ENCODE results near the gene HDAC7. TPM values are rescaled to one million over a fixed set of nuclear protein-coding genes. Genes with fewer than 3 reads are reported as not detected.
A peak's percentile ranks its signal among the peaks of the same experiment; 100 is the strongest.

HDAC7 gene
- total and polyA plus RNA-seq, 5 experiments from 2014 or later = 10.2 to 165 (median 30.5) TPM

DNA sequence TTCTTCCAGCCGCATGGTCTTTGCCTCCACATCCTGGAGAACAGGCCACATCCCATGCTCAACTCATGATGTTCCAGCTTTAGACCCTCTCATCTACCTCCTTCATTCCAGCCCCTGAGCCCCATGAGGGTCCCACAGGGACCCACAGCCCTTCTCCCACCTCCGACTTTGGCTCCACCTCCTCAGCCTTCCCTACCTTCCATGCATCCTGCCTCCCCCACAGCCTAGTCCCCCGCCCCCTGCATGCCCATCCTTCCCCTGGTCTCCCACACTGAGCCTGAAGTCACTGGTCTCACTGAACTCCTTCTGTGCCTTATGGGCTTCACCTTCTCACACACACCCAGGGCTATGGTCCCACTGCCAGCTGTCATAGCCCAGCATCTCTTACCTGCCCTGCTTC, 70.8 kb downstream of the HDAC7 start:
- Mint-ChIP-seq H3K27ac (peak overlapping the region in 1 of 10 donors; percentile 38), H3K4me1 (peaks cover 3 to 17% (median 9%) of the 10 kb centered on the region in 4 donors), H3K4me3 (no peak overlapping the region), H3K9me3 (no peaks in the 10 kb centered on the region), H3K36me3 (no peaks in the 10 kb centered on the region), H3K27me3 (peaks cover 0 to 4% (median 0%) of the 10 kb centered on the region in 5 donors)
- POLR2A ChIA-PET = no interaction called here
- no peak for DNase-seq
- ATAC-seq = no peak

- H3K27ac Mint-ChIP-seq = no peak overlapping the region
- POLR2A ChIA-PET = interaction anchor here (1.2 kb wide), 1 partner anchor 10 kb away, joined by 3 read pairs; the partner anchor contains the start of gene RAPGEF3
- DNase-seq (no peak), ATAC-seq (no peak)
- H3K9me3 Mint-ChIP-seq = no peaks in the 10 kb centered on the region
- peaks cover 7 to 17% (median 12%) of the 10 kb centered on the region in 4 donors for H3K4me1 Mint-ChIP-seq
- H3K27me3 Mint-ChIP-seq = peaks cover 0 to 4% (median 0%) of the 10 kb centered on the region in 5 donors
- H3K36me3 Mint-ChIP-seq = no peaks in the 10 kb centered on the region
- no peak overlapping the region for H3K4me3 Mint-ChIP-seq
Observed at GRCh38 chr12:47748507-47748828, 71.2 kb downstream of the HDAC7 start.

DNA sequence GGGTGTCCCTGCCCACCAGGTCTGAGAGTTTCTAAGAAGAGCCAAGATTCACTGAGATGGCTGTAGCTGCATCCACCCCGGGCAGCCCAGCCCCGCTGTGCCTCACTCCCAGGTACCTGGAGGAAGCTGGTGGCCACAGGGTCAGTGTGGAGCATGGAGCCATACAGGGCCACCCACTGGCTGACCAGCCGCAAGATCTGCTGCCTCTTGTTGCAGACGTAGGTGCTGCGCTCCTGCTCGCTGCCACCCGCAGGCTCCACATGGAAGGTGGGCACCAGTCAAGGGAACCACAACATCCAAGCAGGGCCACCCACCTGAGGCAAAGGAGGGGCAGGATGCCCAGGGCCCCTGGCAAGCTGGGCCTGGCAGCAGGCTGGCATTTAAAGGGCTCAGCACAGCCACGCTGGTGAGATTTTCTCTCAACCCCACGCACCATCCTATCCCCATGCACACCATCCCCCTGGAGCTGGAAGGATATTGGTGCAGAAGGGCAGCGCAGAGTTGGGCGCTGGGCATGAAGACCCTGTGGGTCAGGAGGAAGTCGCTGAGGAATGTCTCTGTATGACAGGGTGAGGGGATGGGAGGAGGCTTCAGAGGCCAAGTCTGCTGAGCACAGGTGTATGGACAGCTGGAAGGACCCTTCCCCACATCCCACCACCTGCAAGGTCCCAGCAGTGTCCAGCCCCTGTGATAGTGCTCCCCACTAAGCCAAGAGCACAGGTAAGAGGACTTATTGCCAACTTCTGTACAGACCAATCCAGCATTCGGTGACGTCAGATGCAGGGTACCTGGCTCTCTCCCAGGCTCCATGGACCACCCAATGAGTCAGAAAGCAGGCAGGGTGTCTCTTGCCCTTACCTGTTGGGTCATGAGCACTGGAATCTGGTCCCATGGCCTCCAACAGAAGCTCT, 71.9 kb downstream of the HDAC7 start:
- H3K4me1 Mint-ChIP-seq = peaks cover 10 to 23% (median 14%) of the 10 kb centered on the region in 4 donors
- POLR2A ChIA-PET = interaction anchor here (1.2 kb wide), 1 partner anchor 10 kb away, joined by 3 read pairs; the partner anchor contains the start of gene RAPGEF3
- no peak overlapping the region for H3K27ac Mint-ChIP-seq
- H3K4me3 Mint-ChIP-seq = no peak overlapping the region
- H3K36me3 Mint-ChIP-seq = no peaks in the 10 kb centered on the region
- ATAC-seq (no peak), DNase-seq (no peak)
- H3K9me3 Mint-ChIP-seq = no peaks in the 10 kb centered on the region
- peaks cover 0 to 4% (median 0%) of the 10 kb centered on the region in 5 donors for H3K27me3 Mint-ChIP-seq

GRCh38 chr12:47747126-47747525, 72.6 kb downstream of the HDAC7 start:
- Mint-ChIP-seq H3K9me3 (no peaks in the 10 kb centered on the region), H3K27ac (no peak overlapping the region), H3K36me3 (no peaks in the 10 kb centered on the region), H3K4me3 (no peak overlapping the region), H3K27me3 (peaks cover 0 to 4% (median 0%) of the 10 kb centered on the region in 5 donors), H3K4me1 (peaks cover 12 to 28% (median 19%) of the 10 kb centered on the region in 4 donors)
- no peak for ATAC-seq
- POLR2A ChIA-PET = interaction anchor here (0.6 to 1.2 kb wide), 2 partner anchors 11 to 89 kb away, joined by 3 read pairs; partner anchors contain the start of gene RAPGEF3
- no peak for DNase-seq

- H3K9me3 Mint-ChIP-seq = no peaks in the 10 kb centered on the region
- peak overlapping the region in 1 of 10 donors; percentile 20 for H3K27ac Mint-ChIP-seq
- no peak for DNase-seq
- no peaks in the 10 kb centered on the region for H3K36me3 Mint-ChIP-seq
- POLR2A ChIA-PET = interaction anchor here (0.6 kb wide), 1 partner anchor 88 kb away, joined by 3 read pairs; no protein-coding TSS in a partner anchor
- no peak overlapping the region for H3K4me3 Mint-ChIP-seq
- ATAC-seq = no peak
- H3K4me1 Mint-ChIP-seq = peaks cover 12 to 33% (median 25%) of the 10 kb centered on the region in 4 donors
- peaks cover 0 to 4% (median 0%) of the 10 kb centered on the region in 5 donors for H3K27me3 Mint-ChIP-seq
Observed at GRCh38 chr12:47746523-47746922, 73.2 kb downstream of the HDAC7 start.

- ATAC-seq (no peak), DNase-seq (no peak)
- H3K27ac Mint-ChIP-seq = peak overlapping the region in 1 of 10 donors; percentile 48
- no peak overlapping the region for H3K4me3 Mint-ChIP-seq
- peaks cover 0 to 4% (median 0%) of the 10 kb centered on the region in 5 donors for H3K27me3 Mint-ChIP-seq
- POLR2A ChIA-PET = interaction anchor here (0.6 kb wide), 1 partner anchor 15 kb away, joined by 3 read pairs; no protein-coding TSS in a partner anchor
- peaks cover 15 to 37% (median 29%) of the 10 kb centered on the region in 4 donors for H3K4me1 Mint-ChIP-seq
- H3K36me3 Mint-ChIP-seq = no peaks in the 10 kb centered on the region
- no peaks in the 10 kb centered on the region for H3K9me3 Mint-ChIP-seq
Observed at GRCh38 chr12:47746073-47746472, 73.6 kb downstream of the HDAC7 start.

GRCh38 chr12:47745485-47746041, 74.1 kb downstream of the HDAC7 start:
- DNase-seq (no peak), ATAC-seq (no peak)
- H3K4me1 Mint-ChIP-seq = peaks cover 16 to 42% (median 34%) of the 10 kb centered on the region in 4 donors
- H3K4me3 Mint-ChIP-seq = no peak overlapping the region
- H3K27me3 Mint-ChIP-seq = peaks cover 0 to 4% (median 0%) of the 10 kb centered on the region in 5 donors
- H3K9me3 Mint-ChIP-seq = no peaks in the 10 kb centered on the region
- peak overlapping the region in 2 of 10 donors; percentile 48 to 73 for H3K27ac Mint-ChIP-seq
- H3K36me3 Mint-ChIP-seq = no peaks in the 10 kb centered on the region
- POLR2A ChIA-PET = interaction anchor here (0.6 to 2.6 kb wide), 3 partner anchors 15 to 32 kb away, joined by 3 to 10 read pairs (median 4); no protein-coding TSS in a partner anchor

DNA sequence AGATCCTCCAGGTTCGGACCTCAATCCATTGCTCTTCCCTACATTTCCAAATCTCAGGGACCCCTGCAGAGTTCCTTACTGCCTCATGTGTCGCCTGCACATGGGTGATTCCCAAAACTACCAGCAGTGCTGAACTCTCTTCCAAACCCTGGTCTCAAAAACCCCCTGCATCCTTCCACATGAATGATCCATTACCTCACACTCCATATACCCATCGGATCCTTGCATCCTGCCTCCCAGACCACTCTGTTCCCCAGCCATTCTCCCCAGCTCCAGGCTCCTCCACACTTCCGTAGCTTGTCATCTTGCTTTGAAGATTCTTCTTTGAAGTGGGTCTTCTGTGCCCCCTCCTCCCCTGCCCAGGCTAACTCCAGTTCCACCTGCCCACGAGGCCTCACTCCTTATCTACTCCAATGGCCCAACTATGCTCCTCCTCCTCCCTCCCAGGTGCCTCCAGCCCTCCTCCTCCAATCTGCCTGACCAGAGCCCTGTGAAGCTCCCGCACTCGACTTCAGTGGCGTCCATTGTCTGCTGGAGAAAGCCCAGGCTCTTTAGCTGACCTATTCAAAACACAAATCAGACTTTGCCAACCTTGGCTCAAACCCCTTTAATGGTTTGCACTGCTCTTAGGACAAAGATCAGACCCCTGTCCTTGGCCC, 74.8 kb downstream of the HDAC7 start:
- POLR2A ChIA-PET = interaction anchor here (0.5 to 4.3 kb wide), 5 partner anchors 22 to 709 kb away, joined by 4 to 19 read pairs (median 10); partner anchors contain the start of gene SLC48A1
- no peak for ATAC-seq
- no peak for DNase-seq
- H3K27me3 Mint-ChIP-seq = peaks cover 0 to 2% (median 0%) of the 10 kb centered on the region in 5 donors
- no peak overlapping the region for H3K4me3 Mint-ChIP-seq
- peaks cover 21 to 49% (median 41%) of the 10 kb centered on the region in 4 donors for H3K4me1 Mint-ChIP-seq
- no peaks in the 10 kb centered on the region for H3K9me3 Mint-ChIP-seq
- H3K27ac Mint-ChIP-seq = peak overlapping the region in 2 of 10 donors; percentile 11 to 27
- H3K36me3 Mint-ChIP-seq = no peaks in the 10 kb centered on the region

DNA sequence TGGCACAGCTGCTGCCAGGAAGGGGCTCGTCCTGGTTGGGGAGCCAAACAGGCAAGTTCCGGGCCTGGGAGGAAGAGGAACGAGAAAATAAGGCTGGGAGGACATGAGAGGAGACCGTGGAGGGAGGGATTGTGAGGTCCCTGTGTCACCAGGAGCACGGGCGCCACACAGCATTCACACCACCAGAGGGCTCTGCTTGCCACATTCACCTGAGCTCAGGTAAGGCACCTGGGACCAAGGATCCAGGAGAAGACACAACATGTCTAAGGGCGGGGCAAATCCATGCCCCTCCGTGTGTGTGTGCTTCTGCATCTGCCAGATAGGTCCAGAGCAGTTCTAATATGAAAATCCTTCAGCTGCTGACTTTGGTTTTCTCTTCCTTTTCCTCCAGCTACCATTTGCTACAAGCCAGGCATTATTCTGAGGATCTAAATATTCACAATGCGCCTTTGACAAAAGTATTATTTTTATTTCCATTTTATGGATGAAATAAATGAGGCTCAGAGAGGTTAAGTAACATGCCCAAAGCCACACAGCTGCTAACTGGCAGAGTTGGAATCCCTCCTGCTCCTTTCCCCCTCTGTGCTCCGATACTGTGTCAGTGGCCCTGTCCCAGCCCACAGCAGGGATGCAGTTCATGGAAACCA, 75.6 kb downstream of the HDAC7 start:
- POLR2A ChIA-PET = interaction anchor here (0.8 to 4.3 kb wide), 9 partner anchors 11 to 94 kb away, joined by 3 to 19 read pairs (median 4); partner anchors contain the start of gene SLC48A1
- Mint-ChIP-seq H3K27ac (no peak overlapping the region), H3K9me3 (peaks cover 0 to 2% (median 0%) of the 10 kb centered on the region in 9 donors), H3K27me3 (no peaks in the 10 kb centered on the region), H3K4me3 (no peak overlapping the region), H3K4me1 (peaks cover 26 to 57% (median 48%) of the 10 kb centered on the region in 4 donors), H3K36me3 (no peaks in the 10 kb centered on the region)
- ATAC-seq (peak; percentile 52), DNase-seq (peak; percentile 40 to 84 (median 58))

DNA sequence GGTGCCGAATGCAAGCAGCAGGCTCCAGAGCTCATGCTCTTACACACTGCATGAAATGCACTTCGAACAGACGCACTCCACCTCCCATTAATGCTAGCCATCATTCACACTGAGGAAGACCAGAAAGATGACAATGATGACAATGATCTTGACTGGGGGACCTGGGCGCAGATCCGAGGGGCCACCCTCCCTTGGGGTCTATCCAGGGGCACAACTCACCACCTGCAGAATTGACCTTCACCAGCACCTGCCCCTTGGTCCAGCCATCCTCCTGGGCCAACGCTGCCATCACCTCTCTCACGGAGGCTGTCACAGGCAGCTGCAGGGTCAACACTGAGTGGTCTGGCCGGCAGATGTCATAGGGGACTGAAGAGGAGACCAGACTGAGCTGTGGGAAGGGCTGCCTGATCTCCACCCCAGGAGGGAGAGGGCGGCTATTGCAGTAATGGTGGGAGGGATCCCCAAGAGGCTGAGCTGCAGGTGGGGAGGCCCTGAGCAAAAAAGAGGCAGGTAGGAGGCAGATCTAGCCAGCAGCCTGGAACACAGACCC, 76.3 kb downstream of the HDAC7 start:
- H3K27ac Mint-ChIP-seq = peak overlapping the region in 2 of 10 donors; percentile 37 to 56

GRCh38 chr12:47742253-47742825, 77.4 kb downstream of the HDAC7 start:
- Mint-ChIP-seq H3K27ac (peak overlapping the region in 1 of 10 donors; percentile 36), H3K27me3 (no peaks in the 10 kb centered on the region), H3K4me1 (peaks cover 26 to 73% (median 51%) of the 10 kb centered on the region in 4 donors), H3K9me3 (peaks cover 0 to 2% (median 0%) of the 10 kb centered on the region in 9 donors), H3K4me3 (peak overlapping the region in 2 of 10 donors; percentile 33 to 45), H3K36me3 (no peaks in the 10 kb centered on the region)
- DNase-seq (peak; percentile 40 to 79 (median 62)), ATAC-seq (peak in 1 of 2 donors; percentile 26)
- POLR2A ChIA-PET = interaction anchor here (0.6 to 4.3 kb wide), 12 partner anchors 9 to 98 kb away, joined by 3 to 22 read pairs (median 6); partner anchors contain the start of genes RAPGEF3, RPAP3 and SLC48A1

More for the DNA sequence above, 76.3 kb downstream of the HDAC7 start:
- Mint-ChIP-seq H3K9me3 (peaks cover 0 to 2% (median 0%) of the 10 kb centered on the region in 9 donors), H3K36me3 (no peaks in the 10 kb centered on the region), H3K4me3 (peak overlapping the region in 1 of 10 donors; percentile 14), H3K4me1 (peaks cover 24 to 64% (median 52%) of the 10 kb centered on the region in 4 donors), H3K27me3 (no peaks in the 10 kb centered on the region)
- DNase-seq (no peak), ATAC-seq (no peak)
- POLR2A ChIA-PET = interaction anchor here (0.9 to 4.3 kb wide), 10 partner anchors 10 to 95 kb away, joined by 3 to 22 read pairs (median 8); partner anchors contain the start of genes RAPGEF3 and SLC48A1
